ENCODE data around the gene TMED1.
"Not testable (repeated sequence)": the region's sequence is repeated elsewhere in the genome, so short reads cannot be mapped to it uniquely, and the experiment has no call there.

TMED1 gene

GRCh38 chr19:10850631-10851030, 14.6 kb upstream of the TMED1 start:
- in situ Hi-C loops (cut with HindIII; ENCODE audit: low sequenced_read_pairs): no loop called here
- TF ChIP-seq CTCF (IDR thresholded peaks at IDR 0.05; ENCODE audit: low read depth, low read length, missing control alignments): no peak
- no peak overlapping the region for H3K4me3 ChIP-seq (ENCODE audit: low read depth, low read length)
- no peak for DNase-seq (ENCODE audit: low read depth)

- DNase-seq (ENCODE audit: low read depth): no peak
- H3K4me3 ChIP-seq (ENCODE audit: low read depth, low read length): no peak within 1 kb of the TSS
- no peak for TF ChIP-seq CTCF (IDR thresholded peaks at IDR 0.05; ENCODE audit: low read depth, low read length, missing control alignments)
- in situ Hi-C loops (cut with HindIII; ENCODE audit: low sequenced_read_pairs): no loop called here
Measured at GRCh38 chr19:10848230-10848856, 12.3 kb upstream of the TMED1 start, which contains the start of gene C19orf38. Gene C19orf38 (plus strand): TSS chr19:10848415. CDS start chr19:10848509, 94 bp downstream.

GRCh38 chr19:10846500-10847202, 10.6 kb upstream of the TMED1 start:
- TF ChIP-seq CTCF (IDR thresholded peaks at IDR 0.05; ENCODE audit: low read depth, low read length, missing control alignments): no peak
- H3K4me3 ChIP-seq (ENCODE audit: low read depth, low read length): no peak overlapping the region
- no peak for DNase-seq (ENCODE audit: low read depth)
- in situ Hi-C loops (cut with HindIII; ENCODE audit: low sequenced_read_pairs): no loop called here

- in situ Hi-C loops (cut with HindIII; ENCODE audit: low sequenced_read_pairs): no loop called here
- TF ChIP-seq CTCF (IDR thresholded peaks at IDR 0.05; ENCODE audit: low read depth, low read length, missing control alignments): no peak
- no peak overlapping the region for H3K4me3 ChIP-seq (ENCODE audit: low read depth, low read length)
- DNase-seq (ENCODE audit: low read depth): no peak
Measured at GRCh38 chr19:10842788-10843187, 6.8 kb upstream of the TMED1 start.

- DNase-seq (ENCODE audit: low read depth): no peak
- no peak for TF ChIP-seq CTCF (IDR thresholded peaks at IDR 0.05; ENCODE audit: low read depth, low read length, missing control alignments)
- no peak overlapping the region for H3K4me3 ChIP-seq (ENCODE audit: low read depth, low read length)
- in situ Hi-C loops (cut with HindIII; ENCODE audit: low sequenced_read_pairs): no loop called here
Measured at GRCh38 chr19:10839114-10840050, 3.4 kb upstream of the TMED1 start.

- DNase-seq (ENCODE audit: low read depth): no peak
- in situ Hi-C loops (cut with HindIII; ENCODE audit: low sequenced_read_pairs): no loop called here
- no peak for TF ChIP-seq CTCF (IDR thresholded peaks at IDR 0.05; ENCODE audit: low read depth, low read length, missing control alignments)
- H3K4me3 ChIP-seq (ENCODE audit: low read depth, low read length): no peak overlapping the region
Measured at GRCh38 chr19:10838377-10838776, 2.4 kb upstream of the TMED1 start.

GRCh38 chr19:10837649-10838048, 1.6 kb upstream of the TMED1 start:
- in situ Hi-C loops (cut with HindIII; ENCODE audit: low sequenced_read_pairs); H3K4me3 ChIP-seq (ENCODE audit: low read depth, low read length); DNase-seq (ENCODE audit: low read depth): not testable (repeated sequence)

All from astrocyte of the cerebellum (primary cell).